Measurements from ENCODE around the gene SUPT5H. TPM values are rescaled to one million over a fixed set of nuclear protein-coding genes. Genes with fewer than 3 reads are reported as not detected.

Gene SUPT5H
- total RNA-seq, 2 donors from 2014 or later, result 81.7 to 95.1 TPM

GRCh38 chr19:39467941-39468340 lies 22.6 kb downstream of the SUPT5H start:
- no peaks in the 10 kb centered on the region for H3K27me3 ChIP-seq
- peaks cover 88% of the 10 kb centered on the region for H3K36me3 ChIP-seq
- DNase-seq (ENCODE audit: low spot score), result no peak
- H3K27ac ChIP-seq, result no peak overlapping the region
- H3K4me3 ChIP-seq, result no peak overlapping the region
- no peaks in the 10 kb centered on the region for H3K9me3 ChIP-seq
- no peaks in the 10 kb centered on the region for H3K4me1 ChIP-seq
- TF ChIP-seq, protein P1, sequence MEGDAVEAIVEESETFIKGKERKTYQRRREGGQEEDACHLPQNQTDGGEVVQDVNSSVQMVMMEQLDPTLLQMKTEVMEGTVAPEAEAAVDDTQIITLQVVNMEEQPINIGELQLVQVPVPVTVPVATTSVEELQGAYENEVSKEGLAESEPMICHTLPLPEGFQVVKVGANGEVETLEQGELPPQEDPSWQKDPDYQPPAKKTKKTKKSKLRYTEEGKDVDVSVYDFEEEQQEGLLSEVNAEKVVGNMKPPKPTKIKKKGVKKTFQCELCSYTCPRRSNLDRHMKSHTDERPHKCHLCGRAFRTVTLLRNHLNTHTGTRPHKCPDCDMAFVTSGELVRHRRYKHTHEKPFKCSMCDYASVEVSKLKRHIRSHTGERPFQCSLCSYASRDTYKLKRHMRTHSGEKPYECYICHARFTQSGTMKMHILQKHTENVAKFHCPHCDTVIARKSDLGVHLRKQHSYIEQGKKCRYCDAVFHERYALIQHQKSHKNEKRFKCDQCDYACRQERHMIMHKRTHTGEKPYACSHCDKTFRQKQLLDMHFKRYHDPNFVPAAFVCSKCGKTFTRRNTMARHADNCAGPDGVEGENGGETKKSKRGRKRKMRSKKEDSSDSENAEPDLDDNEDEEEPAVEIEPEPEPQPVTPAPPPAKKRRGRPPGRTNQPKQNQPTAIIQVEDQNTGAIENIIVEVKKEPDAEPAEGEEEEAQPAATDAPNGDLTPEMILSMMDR (IDR thresholded peaks at IDR 0.05), result no peak

DNA sequence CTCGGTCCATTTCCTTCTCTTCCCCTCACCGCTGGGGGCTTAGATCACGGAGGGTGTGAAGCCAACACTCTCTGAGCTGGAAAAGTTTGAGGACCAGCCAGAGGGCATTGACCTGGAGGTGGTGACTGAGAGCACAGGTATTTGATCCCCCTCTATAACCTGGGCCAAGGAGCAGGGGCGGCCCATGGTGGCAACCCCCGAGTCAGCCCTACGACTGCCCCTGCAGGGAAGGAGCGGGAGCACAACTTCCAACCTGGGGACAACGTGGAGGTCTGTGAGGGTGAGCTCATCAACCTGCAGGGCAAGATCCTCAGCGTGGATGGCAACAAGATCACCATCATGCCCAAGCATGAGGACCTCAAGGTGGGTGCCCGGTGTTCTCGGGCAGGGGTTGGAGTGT lies 23.7 kb downstream of the SUPT5H start:
- no peak overlapping the region for H3K27ac ChIP-seq
- TF ChIP-seq, protein P1 (IDR thresholded peaks at IDR 0.05), result no peak
- no peaks in the 10 kb centered on the region for H3K4me1 ChIP-seq
- peaks cover 98% of the 10 kb centered on the region for H3K36me3 ChIP-seq
- no peak overlapping the region for H3K4me3 ChIP-seq
- no peaks in the 10 kb centered on the region for H3K9me3 ChIP-seq
- DNase-seq (ENCODE audit: low spot score), result no peak
- H3K27me3 ChIP-seq, result no peaks in the 10 kb centered on the region

DNA sequence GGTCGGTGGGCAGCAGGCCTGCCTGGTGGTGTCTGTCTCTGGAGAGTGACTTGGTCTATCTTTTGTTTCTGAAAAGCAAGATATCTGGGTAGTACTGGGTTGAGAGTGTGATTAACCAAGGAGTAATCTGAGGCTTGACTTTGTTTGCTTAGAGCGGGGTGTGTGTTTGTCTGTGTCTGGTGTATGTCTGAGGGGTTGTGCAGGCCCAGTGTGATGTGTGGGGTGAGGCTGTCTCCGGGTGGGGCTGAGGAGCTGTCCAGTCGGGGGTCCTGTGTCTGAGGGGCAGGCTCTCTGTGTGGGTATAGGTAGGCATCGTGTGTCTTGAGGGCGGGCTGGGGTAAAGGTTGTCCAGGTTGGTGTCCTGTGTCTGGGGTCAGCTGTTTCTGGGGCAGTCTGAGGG lies 24.2 kb downstream of the SUPT5H start:
- H3K36me3 ChIP-seq, result peaks cover 98% of the 10 kb centered on the region
- no peak overlapping the region for H3K27ac ChIP-seq
- TF ChIP-seq, protein P1 (IDR thresholded peaks at IDR 0.05), result no peak
- no peaks in the 10 kb centered on the region for H3K9me3 ChIP-seq
- no peaks in the 10 kb centered on the region for H3K27me3 ChIP-seq
- no peak overlapping the region for H3K4me3 ChIP-seq
- no peak for DNase-seq (ENCODE audit: low spot score)
- H3K4me1 ChIP-seq, result no peaks in the 10 kb centered on the region

- peaks cover 0 to 4% of the 10 kb centered on the region in 2 donors for H3K4me1 ChIP-seq
- H3K27ac ChIP-seq, result no peak overlapping the region
- no peaks in the 10 kb centered on the region for H3K9me3 ChIP-seq
- no peak for DNase-seq (ENCODE audit: low spot score)
- peaks cover 95% of the 10 kb centered on the region for H3K36me3 ChIP-seq
- no peak overlapping the region for H3K4me3 ChIP-seq
- TF ChIP-seq, protein P1 (IDR thresholded peaks at IDR 0.05), result no peak
- no peaks in the 10 kb centered on the region for H3K27me3 ChIP-seq
Measured at GRCh38 chr19:39470724-39471339, 25.4 kb downstream of the SUPT5H start.

DNA sequence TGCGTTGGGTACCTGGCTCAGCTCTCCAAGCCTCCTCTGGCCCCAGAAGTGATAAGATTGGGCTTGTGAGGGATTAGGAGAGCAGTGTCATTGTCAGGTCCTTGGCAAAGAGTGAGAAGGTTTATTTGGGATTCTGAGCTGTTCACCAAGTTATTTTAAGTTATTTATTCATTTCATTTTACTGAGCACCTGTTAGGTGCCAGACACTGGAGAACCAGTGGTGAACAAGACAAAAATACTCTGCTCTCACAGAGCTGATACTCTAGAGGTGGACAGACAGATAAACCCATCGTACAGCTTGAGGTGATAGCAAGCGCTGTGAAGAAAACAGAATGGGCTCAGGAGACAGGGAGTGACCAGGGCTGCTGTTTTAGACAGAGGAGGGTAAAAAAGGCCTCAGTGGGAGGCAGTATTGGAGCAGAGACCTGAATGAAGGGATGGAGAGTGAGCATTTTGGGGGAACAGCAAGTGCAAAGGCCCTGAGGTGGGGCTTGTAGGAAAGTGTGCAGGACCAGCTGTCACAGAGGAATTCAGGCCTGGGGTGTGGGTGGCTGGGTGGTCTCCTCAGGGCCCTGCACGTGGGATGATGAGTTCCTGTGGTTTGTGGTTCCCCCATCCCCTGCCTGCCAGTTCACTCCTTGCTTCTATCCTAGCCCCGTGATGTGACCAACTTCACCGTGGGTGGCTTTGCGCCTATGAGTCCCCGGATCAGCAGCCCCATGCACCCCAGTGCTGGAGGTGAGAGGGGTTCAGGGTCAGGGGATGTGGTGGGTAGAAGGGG lies 26.6 kb downstream of the SUPT5H start:
- Histone ChIP-seq H3K9me3 (no peaks in the 10 kb centered on the region), H3K27me3 (no peaks in the 10 kb centered on the region), H3K36me3 (peaks cover 90% of the 10 kb centered on the region), H3K4me3 (no peak overlapping the region), H3K4me1 (peaks cover 0 to 4% of the 10 kb centered on the region in 2 donors), H3K27ac (no peak overlapping the region)
- no peak for DNase-seq (ENCODE audit: low spot score)
- TF ChIP-seq, protein P1 (IDR thresholded peaks at IDR 0.05), result no peak

All from right atrium auricular region (tissue), 2 donors.